ENCODE measurements around the gene SLC35A4. TPM values are rescaled to one million over a fixed set of nuclear protein-coding genes. Genes with fewer than 3 reads are reported as not detected.
A peak's percentile ranks its signal among the peaks of the same experiment; 100 is the strongest.

SLC35A4 gene
- total RNA-seq, 1 donor from 2014 or later = 77.9 TPM

DNA sequence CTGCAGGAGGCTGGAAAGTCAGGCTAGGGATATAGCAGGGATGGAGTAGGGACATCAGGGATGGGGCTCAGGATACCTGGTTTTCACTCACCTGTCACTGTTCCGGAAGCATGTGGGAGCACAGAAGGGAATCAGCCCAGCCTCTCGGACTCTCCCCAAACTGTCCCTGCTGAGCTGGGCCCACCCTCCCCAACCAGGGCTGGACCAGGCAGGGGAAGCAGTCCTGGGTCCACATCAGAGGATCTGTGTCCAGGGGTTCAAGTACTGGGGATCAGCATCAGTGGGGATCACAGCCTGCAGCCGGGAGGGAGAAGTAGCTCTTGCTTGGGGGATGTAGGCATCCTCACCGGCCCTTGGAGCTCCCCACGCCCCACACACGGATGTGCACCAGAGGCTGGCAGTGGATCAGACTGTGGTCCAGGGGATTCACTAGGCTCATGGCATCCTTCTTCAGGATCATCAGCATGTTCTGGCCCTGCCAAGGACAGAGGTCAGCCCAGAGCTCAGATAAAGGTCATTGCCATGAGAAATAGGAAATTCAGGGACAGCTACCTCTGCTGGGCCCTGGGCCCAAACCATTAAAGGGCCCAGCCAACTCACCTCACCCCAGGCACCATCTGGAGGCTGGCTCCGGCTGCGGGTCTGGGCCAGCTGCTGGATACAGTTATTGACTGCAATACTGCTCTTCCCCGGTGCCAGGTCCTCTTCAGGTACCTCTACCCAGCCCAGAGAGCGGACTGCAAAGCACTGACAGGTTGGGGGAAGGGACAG lies 2.7 kb upstream of the SLC35A4 start:
- TF ChIP-seq, protein P1, sequence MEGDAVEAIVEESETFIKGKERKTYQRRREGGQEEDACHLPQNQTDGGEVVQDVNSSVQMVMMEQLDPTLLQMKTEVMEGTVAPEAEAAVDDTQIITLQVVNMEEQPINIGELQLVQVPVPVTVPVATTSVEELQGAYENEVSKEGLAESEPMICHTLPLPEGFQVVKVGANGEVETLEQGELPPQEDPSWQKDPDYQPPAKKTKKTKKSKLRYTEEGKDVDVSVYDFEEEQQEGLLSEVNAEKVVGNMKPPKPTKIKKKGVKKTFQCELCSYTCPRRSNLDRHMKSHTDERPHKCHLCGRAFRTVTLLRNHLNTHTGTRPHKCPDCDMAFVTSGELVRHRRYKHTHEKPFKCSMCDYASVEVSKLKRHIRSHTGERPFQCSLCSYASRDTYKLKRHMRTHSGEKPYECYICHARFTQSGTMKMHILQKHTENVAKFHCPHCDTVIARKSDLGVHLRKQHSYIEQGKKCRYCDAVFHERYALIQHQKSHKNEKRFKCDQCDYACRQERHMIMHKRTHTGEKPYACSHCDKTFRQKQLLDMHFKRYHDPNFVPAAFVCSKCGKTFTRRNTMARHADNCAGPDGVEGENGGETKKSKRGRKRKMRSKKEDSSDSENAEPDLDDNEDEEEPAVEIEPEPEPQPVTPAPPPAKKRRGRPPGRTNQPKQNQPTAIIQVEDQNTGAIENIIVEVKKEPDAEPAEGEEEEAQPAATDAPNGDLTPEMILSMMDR (IDR thresholded peaks at IDR 0.05) = no peak
- no peak overlapping the region for H3K4me3 Mint-ChIP-seq
- H3K4me1 Mint-ChIP-seq = peaks cover 53% of the 10 kb centered on the region
- peaks cover 31% of the 10 kb centered on the region for H3K36me3 Mint-ChIP-seq (ENCODE audit: low read depth)
- DNase-seq (no peak), ATAC-seq (ENCODE audit: low read depth) (no peak)
- no peaks in the 10 kb centered on the region for H3K27me3 Mint-ChIP-seq
- intact Hi-C loops (cut with micrococcal nuclease) = no loop called here
- CTCF ChIA-PET = interaction anchor here (0.8 kb wide), 1 partner anchor 10 kb away, joined by 3 read pairs; no protein-coding TSS in a partner anchor
- no peak overlapping the region for H3K27ac Mint-ChIP-seq
- POLR2A ChIA-PET = interaction anchor here (1.1 kb wide), 1 partner anchor 85 kb away, joined by 3 read pairs; the partner anchor contains the start of genes IK and NDUFA2
- H3K9me3 Mint-ChIP-seq = no peaks in the 10 kb centered on the region

DNA sequence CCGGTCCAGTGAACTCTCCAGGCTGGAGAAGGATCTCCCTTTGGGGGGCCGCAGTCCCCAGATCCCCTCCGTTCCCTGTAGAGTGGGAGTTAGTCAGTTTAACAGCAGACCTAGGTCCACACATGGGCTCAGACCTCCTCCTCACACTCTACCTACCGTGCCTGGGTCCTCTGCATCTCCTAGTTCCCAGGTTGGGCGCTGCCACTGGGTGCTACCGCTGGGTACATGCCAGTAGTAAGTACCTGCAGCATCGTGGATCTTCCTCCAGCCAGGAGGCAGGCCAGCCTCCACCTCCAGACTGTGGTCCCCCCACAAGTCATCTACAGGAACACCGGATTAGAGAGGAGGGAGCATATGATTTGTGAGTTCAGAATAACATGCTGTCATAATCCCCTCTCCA lies 1.0 kb upstream of the SLC35A4 start:
- no peaks in the 10 kb centered on the region for H3K9me3 Mint-ChIP-seq
- ChIA-PET POLR2A (interaction anchor here (0.6 to 3.6 kb wide), 10 partner anchors 13 to 157 kb away, joined by 3 to 39 read pairs (median 4); partner anchors contain the start of genes EIF4EBP3, IK, NDUFA2 and ZMAT2), CTCF (no interaction called here)
- H3K27me3 Mint-ChIP-seq = no peaks in the 10 kb centered on the region
- H3K4me3 Mint-ChIP-seq = peak overlapping the region; percentile 98
- H3K27ac Mint-ChIP-seq = peak overlapping the region; percentile 85
- ATAC-seq (ENCODE audit: low read depth) (no peak), DNase-seq (no peak)
- intact Hi-C loops (cut with micrococcal nuclease) = no loop called here
- H3K36me3 Mint-ChIP-seq (ENCODE audit: low read depth) = peaks cover 42% of the 10 kb centered on the region
- TF ChIP-seq, protein P1 (IDR thresholded peaks at IDR 0.05) = no peak
- H3K4me1 Mint-ChIP-seq = peaks cover 49% of the 10 kb centered on the region

DNA sequence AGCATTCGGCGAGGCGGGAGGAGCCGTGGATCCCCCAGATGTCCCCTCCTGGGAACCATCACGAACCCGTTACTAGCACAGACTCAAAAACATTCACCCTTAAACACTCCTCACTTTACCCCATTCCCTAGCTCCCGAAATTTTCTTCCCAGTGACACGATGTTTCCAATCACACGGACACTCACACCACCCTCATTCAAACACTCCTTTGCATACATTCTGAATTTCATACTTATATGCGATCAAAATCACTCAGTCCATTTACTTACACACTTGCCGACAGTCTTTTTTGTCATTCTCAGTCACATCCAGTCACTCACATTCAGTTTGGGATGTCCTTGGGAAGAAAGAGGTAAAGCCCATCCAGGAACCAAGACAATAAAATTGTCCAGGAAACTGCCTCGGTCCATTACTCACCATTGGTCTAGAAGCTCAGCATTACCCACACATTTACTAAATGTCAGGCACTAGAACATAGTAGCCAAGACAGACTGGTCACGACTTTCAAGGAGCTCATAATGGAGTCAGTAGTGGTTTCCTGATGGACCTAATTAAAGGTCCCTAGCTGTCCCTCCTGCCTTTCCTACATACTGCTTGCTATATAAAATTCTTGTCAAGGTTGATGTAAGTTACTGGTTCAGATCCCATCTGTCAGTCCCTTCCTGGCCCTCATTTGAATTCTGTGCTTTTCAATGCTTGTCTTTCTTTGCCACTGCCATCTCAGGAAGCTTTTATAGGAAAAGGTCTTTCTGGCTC lies 574 bp downstream of the SLC35A4 start:
- Mint-ChIP-seq H3K4me3 (peak overlapping the region; percentile 98), H3K27ac (peak overlapping the region; percentile 90), H3K36me3 (ENCODE audit: low read depth) (peaks cover 43% of the 10 kb centered on the region), H3K9me3 (no peaks in the 10 kb centered on the region), H3K27me3 (no peaks in the 10 kb centered on the region), H3K4me1 (peaks cover 65% of the 10 kb centered on the region)
- DNase-seq (no peak), ATAC-seq (ENCODE audit: low read depth) (no peak)
- TF ChIP-seq, protein P1 (IDR thresholded peaks at IDR 0.05) = no peak
- CTCF ChIA-PET = no interaction called here
- intact Hi-C loops (cut with micrococcal nuclease) = no loop called here
- POLR2A ChIA-PET = interaction anchor here (1.3 to 3.6 kb wide), 5 partner anchors 8 to 164 kb away, joined by 4 to 39 read pairs (median 7); partner anchors contain the start of genes EIF4EBP3, IK, NDUFA2 and SRA1

DNA sequence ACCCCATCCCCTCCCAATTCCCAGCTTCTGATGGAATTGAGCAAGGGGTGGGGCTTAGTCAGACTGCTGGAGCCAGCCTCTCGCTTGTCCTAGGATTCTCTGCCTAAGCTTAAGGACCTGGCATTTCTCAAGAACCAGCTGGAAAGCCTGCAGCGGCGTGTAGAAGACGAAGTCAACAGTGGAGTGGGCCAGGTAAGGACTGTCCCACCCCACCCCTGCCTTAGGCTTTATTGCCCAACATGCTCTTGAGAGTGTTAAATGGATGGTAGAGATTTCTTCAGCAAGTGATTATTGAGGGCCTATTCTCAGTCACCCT lies 1.1 kb downstream of the SLC35A4 start:
- TF ChIP-seq, protein P1 (IDR thresholded peaks at IDR 0.05) = no peak
- POLR2A ChIA-PET = interaction anchor here (1.3 to 3.6 kb wide), 6 partner anchors 9 to 165 kb away, joined by 3 to 39 read pairs (median 6); partner anchors contain the start of genes ANKHD1, EIF4EBP3, IK and NDUFA2
- intact Hi-C loops (cut with micrococcal nuclease) = no loop called here
- H3K36me3 Mint-ChIP-seq (ENCODE audit: low read depth) = peaks cover 40% of the 10 kb centered on the region
- H3K27me3 Mint-ChIP-seq = no peaks in the 10 kb centered on the region
- CTCF ChIA-PET = no interaction called here
- H3K4me3 Mint-ChIP-seq = peak overlapping the region; percentile 98
- H3K27ac Mint-ChIP-seq = peak overlapping the region; percentile 90
- DNase-seq (no peak), ATAC-seq (ENCODE audit: low read depth) (no peak)
- peaks cover 68% of the 10 kb centered on the region for H3K4me1 Mint-ChIP-seq
- H3K9me3 Mint-ChIP-seq = no peaks in the 10 kb centered on the region

DNA sequence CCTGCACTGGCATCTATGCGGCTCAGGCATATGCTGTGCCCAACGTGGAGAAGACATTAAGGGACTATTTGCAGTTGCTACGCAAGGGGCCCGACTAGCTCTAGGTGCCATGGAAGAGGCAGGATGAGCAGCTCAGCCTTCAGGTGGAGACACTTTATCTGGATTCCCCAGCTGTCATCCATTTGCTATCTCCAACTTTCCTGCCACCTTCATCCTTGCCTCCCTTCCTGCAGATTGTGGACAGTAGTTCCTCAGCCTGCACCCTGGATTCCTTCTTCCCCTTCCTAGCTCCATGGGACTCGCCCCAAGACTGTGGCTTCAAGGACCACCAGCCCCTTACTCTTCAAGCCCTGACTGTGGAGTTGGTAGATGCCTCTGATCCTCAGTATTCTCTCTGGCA lies 2.0 kb downstream of the SLC35A4 start:
- TF ChIP-seq, protein P1 (IDR thresholded peaks at IDR 0.05) = no peak
- H3K36me3 Mint-ChIP-seq (ENCODE audit: low read depth) = peaks cover 38% of the 10 kb centered on the region
- ChIA-PET POLR2A (interaction anchor here (1.5 to 1.6 kb wide), 3 partner anchors 10 to 165 kb away, joined by 3 to 7 read pairs (median 5); partner anchors contain the start of genes ANKHD1 and SRA1), CTCF (no interaction called here)
- no peaks in the 10 kb centered on the region for H3K9me3 Mint-ChIP-seq
- intact Hi-C loops (cut with micrococcal nuclease) = no loop called here
- no peaks in the 10 kb centered on the region for H3K27me3 Mint-ChIP-seq
- peaks cover 66% of the 10 kb centered on the region for H3K4me1 Mint-ChIP-seq
- no peak overlapping the region for H3K27ac Mint-ChIP-seq
- ATAC-seq (ENCODE audit: low read depth) (no peak), DNase-seq (no peak)
- peak overlapping the region; percentile 24 for H3K4me3 Mint-ChIP-seq

Measured in activated B cell treated with CpG ODN at 0.5 μM for 24 hours (primary cell).